Omental fat pad (tissue), 4 donors: Measurements from ENCODE around the gene FLRT2. TPM values are rescaled to one million over a fixed set of nuclear protein-coding genes. Genes with fewer than 3 reads are reported as not detected.

ENCODE experiments used
- ATAC-seq: fragments of 150-250 bp; one replicate; pipeline ENCODE4 v1.9.1; 2016; ENCODE audit warnings: mild to moderate bottlenecking, moderate library complexity; ENCODE audit not compliant: low FRiP score
- DNase-seq: peaks from one replicate; pipeline ENCODE4 v3.0.0-alpha.2; 2019; ENCODE audit warnings: low spot score
- CTCF ChIP-seq, 3 donors: fragments of 450-650 bp; IDR thresholded peaks; one replicate each; pipeline ENCODE4 v1.5.1; 2016 to 2017; ENCODE audit warnings: antibody characterized with exemption in 3 of 3, mild to moderate bottlenecking in 3 of 3, moderate library complexity in 2 of 3
- total RNA-seq, 4 donors: library from RNA; depleted of rRNA; stranded (reverse); fragments of >200 nt; gene quantifications; one replicate each; pipeline ENCODE4 v1.1.0, GENCODE V29; 2016

The FLRT2 gene
- total RNA-seq, 4 donors from 2014 or later = 15.9 to 71.4 (median 23.8) TPM

- no peak for ATAC-seq
- no peak for DNase-seq
- no peak for TF ChIP-seq CTCF (IDR thresholded peaks at IDR 0.05)
Observed at GRCh38 chr14:85573406-85573805, 43.5 kb downstream of the FLRT2 start.

- ATAC-seq (no peak), DNase-seq (no peak)
- no peak for TF ChIP-seq CTCF (IDR thresholded peaks at IDR 0.05)
Observed at GRCh38 chr14:85574853-85575616, 45.1 kb downstream of the FLRT2 start.

GRCh38 chr14:85575617-85575898 lies 45.6 kb downstream of the FLRT2 start:
- DNase-seq = no peak
- no peak for ATAC-seq
- TF ChIP-seq CTCF (IDR thresholded peaks at IDR 0.05) = no peak

GRCh38 chr14:85576218-85576617 lies 46.3 kb downstream of the FLRT2 start:
- no peak for TF ChIP-seq CTCF (IDR thresholded peaks at IDR 0.05)
- no peak for DNase-seq
- no peak for ATAC-seq

GRCh38 chr14:85576848-85577542 lies 47.1 kb downstream of the FLRT2 start:
- no peak for ATAC-seq
- no peak for DNase-seq
- TF ChIP-seq CTCF (IDR thresholded peaks at IDR 0.05) = no peak

- no peak for TF ChIP-seq CTCF (IDR thresholded peaks at IDR 0.05)
- no peak for ATAC-seq
- no peak for DNase-seq
Observed at GRCh38 chr14:85577543-85578114, 47.7 kb downstream of the FLRT2 start.
